Stimulated activated effector memory CD8-positive, alpha-beta T cell treated with anti-CD3 and anti-CD28 coated beads, Interleukin-12 subunit alpha, Interleukin-12 subunit beta, amount 100 ng/mL, for 72 hours (primary cell): ENCODE data around the gene TMC6.

ENCODE experiments used
- ATAC-seq: fragments of 150-1000 bp; cut with Tn5 transposase; 2 replicates; pipeline ENCODE4 v1.10.0; 2021
- DNase-seq, 2 donors: peaks; one replicate each; pipeline ENCODE4 v3.0.0; 2021 to 2022; ENCODE audit warnings: low spot score in 2 of 2
- H3K27ac Mint-ChIP-seq: one replicate; pipeline ENCODE4 v1.8.0; 2022; ENCODE audit warnings: mild to moderate bottlenecking, mixed read lengths
- H3K36me3 Mint-ChIP-seq: one replicate; pipeline ENCODE4 v1.8.0; 2022; ENCODE audit warnings: mild to moderate bottlenecking, mixed read lengths
- H3K4me1 Mint-ChIP-seq: one replicate; pipeline ENCODE4 v1.8.0; 2022; ENCODE audit warnings: mixed read lengths
- H3K4me3 Mint-ChIP-seq: one replicate; pipeline ENCODE4 v1.8.0; 2022; ENCODE audit warnings: mild to moderate bottlenecking, mixed read lengths
- H3K9me3 Mint-ChIP-seq: one replicate; pipeline ENCODE4 v1.8.0; 2022; ENCODE audit warnings: mixed read lengths

TMC6 gene

DNA sequence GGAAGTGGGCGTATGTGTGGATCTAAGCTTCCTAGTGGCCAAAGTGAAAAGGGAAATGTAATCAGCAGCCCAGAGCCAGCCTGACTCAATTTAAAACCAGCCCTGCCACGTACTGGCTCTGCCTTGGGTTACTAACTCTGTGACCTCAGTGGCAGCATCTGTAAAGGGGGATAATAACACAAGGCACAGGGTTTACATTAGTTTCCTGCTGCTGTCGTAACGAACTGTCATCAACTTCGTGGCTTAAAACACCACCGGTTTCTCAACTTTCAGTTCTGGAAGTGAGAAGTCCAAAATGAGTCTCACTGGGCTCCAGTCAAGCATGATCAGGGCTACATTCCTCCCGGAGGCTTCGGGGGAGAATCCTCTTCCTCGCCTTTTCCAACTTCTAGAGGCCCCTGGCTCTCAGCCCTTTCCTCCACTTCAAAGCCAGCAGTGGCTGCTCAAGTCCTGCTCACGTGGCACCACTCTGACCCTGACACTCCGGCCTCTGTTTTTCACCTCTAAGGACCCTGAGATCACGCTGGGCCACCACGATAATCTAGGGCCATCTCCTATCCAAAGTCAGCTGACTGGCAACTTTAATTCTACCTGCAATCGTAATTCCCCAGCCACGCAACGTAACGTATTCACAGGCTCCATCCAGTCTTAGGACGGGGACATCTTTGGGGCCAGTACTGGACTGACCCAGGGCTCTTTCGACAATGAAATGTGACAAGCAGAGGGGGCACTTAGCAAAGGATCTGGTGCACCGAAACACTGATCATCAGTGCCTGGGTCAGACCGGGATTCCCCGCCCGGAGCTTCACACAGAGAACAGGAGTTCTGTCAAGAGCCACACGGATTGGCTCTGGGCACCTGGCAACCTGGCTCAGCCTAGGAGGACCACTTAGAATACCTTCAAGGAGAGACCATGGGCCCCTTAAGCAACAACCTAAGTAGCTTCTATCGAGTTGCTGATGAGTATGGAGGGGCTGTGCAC is 14.5 kb downstream of the TMC6 start:
- H3K36me3 Mint-ChIP-seq: peaks cover 96% of the 10 kb centered on the region
- H3K9me3 Mint-ChIP-seq: no peaks in the 10 kb centered on the region
- ATAC-seq (peak; percentile 94), DNase-seq (peak in 1 of 2 donors; percentile 78)
- H3K4me3 Mint-ChIP-seq: peak overlapping the region; percentile 51
- H3K27ac Mint-ChIP-seq: peak overlapping the region; percentile 94
- H3K4me1 Mint-ChIP-seq: peaks cover 46% of the 10 kb centered on the region

DNA sequence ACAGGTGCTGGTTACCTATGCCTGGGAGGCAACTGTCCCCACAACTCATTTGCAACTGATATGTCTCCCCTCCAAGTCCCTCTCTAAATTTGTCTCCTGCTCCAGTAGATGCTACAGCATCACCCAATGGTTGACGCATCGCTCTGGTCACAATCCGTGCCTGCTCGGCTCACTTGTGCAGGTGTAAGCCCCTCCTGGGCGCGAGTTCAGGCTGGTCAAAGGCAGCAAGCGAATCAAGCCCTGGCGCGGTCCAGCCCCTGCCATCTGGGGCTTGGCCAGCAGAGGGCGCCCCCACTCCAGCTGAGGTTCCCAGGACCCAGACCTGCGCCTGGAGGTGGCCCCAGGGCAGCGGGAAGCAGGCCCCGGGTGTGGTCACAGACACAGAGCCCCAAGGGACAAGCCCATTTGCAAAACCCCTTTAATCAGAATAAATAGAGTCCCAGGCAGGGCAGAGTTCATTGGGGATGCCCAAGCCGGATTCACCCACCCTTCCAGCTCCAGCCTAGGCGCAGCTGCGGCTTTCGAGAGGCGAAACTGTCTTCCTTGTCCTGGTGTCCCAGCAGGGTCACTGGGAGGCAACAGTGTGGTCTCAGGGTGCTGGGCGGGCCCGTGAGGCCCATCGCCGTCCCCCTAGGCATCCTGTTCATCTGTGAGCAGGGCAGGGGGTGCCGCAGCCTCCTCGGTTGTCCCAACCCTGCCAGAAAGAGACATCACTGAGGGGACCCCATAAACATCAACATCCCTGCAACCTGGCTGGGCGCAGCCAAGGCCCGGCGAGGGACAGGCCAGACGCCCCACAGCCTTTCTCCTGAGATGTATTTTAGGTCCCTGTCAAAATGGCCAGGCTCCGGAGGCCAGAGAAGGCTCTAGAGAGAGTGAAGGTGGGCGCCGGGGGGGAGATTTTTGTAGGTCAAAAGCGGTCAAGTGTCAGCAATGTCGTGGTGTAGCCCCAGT is 15.8 kb downstream of the TMC6 start:
- H3K36me3 Mint-ChIP-seq: peaks cover 96% of the 10 kb centered on the region
- peak overlapping the region; percentile 94 for H3K27ac Mint-ChIP-seq
- H3K4me1 Mint-ChIP-seq: peaks cover 50% of the 10 kb centered on the region
- no peaks in the 10 kb centered on the region for H3K9me3 Mint-ChIP-seq
- ATAC-seq (peak; percentile 63), DNase-seq (peak; percentile 90 to 93)
- H3K4me3 Mint-ChIP-seq: peak overlapping the region; percentile 51

DNA sequence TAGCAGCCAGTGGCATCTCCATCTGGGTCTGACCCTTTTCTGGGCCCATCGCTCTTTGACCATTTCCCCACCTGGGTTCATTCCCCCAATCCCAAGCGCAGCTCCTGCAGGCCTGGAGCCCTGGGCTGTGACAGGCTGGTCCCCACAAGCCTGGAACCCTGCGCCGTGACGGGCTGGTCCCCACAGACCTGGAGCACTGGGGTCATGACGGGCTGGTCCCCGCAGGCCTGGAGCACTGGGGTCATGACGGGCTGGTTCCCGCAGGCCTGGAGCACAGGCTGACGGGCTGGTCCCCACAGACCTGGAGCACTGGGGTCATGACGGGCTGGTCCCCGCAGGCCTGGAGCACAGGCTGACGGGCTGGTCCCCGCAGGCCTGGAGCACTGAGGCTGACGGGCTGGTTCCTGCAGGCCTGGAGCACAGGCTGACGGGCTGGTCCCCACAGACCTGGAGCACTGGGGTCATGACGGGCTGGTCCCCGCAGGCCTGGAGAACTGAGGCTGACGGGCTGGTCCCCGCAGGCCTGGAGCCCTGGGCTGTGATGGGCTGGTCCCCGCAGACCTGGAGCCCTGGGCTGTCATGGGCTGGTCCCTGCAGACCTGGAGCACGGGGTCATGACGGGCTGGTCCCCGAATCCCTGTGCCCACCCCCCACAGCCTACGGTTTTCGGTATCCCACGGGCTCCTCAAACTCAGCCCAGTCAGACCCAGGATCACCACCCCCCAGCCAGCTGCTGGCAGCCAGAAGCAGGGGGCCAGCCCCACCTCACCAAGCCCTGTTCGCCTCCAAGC is 16.6 kb downstream of the TMC6 start:
- peak overlapping the region; percentile 4 for H3K4me3 Mint-ChIP-seq
- H3K27ac Mint-ChIP-seq: peak overlapping the region; percentile 94
- no peaks in the 10 kb centered on the region for H3K9me3 Mint-ChIP-seq
- DNase-seq (no peak), ATAC-seq (no peak)
- peaks cover 56% of the 10 kb centered on the region for H3K4me1 Mint-ChIP-seq
- H3K36me3 Mint-ChIP-seq: peaks cover 96% of the 10 kb centered on the region

DNA sequence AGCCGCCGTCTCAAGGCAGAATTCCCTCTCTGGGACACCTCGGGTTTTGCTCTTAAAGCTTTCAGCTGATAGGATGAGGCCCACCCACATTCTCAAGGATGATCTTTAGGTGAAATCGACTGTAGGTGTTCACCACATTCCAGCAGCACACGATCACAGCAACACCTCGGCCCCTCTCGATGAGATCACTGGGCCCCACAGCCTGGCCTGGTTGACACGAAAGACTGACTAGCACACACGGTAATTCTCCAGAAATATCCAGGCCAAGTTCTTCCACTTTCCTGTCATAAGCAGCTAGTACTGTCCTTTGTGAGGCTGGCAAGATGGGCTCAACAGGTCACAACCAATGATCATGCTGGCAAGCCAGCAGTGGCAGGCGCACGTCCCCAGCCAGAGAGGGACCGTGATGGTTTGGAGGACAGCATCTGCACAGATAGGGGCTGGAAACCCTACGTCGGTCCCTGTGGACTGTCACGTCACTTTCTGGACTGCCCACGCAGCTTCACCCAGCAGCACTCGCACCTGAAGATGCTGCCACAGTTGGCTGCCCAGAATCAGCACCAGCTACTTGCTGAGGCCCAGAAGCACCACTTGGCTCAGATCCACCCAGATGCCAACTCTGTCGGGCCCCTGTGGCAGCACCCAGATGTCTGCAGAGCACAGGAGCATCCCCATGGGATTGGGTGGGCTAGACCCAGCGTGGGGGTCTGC is 17.4 kb downstream of the TMC6 start:
- Mint-ChIP-seq H3K4me1 (peaks cover 57% of the 10 kb centered on the region), H3K4me3 (no peak overlapping the region), H3K27ac (peak overlapping the region; percentile 64), H3K9me3 (no peaks in the 10 kb centered on the region), H3K36me3 (peaks cover 96% of the 10 kb centered on the region)
- ATAC-seq: no peak
- DNase-seq: no peak

DNA sequence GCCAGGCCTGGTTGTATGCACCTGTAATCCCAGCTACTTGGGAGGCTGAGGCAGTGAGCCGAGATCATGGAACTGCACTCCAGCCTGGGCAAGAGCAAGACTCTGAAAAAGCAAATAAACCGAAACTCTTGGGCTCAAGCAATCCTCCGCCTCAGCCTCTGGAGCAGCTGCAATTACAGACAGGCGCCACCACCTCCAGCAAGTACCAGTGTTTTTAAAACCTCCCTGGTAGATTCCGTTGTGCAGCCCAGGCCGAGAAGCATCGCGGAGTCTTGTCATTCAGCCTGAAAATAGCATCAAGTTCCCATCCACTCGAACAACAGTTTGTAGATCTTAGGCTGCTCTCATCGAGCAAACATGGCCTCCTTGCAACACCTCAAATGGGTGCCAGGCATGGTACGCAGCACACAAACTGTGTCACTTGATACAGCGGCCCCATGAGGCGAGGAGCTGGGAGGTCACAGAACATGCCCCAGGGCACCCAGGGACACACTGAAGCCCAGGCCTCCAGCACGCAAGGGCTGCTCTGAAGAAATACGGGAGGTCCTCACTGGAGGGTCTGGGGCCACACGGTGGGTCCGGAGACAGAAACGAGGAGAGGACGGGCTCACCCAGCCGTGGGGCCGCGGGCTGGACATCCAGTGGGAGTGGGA is 18.1 kb downstream of the TMC6 start:
- Mint-ChIP-seq H3K9me3 (no peaks in the 10 kb centered on the region), H3K4me1 (peaks cover 57% of the 10 kb centered on the region), H3K27ac (peak overlapping the region; percentile 64), H3K36me3 (peaks cover 99% of the 10 kb centered on the region), H3K4me3 (no peak overlapping the region)
- ATAC-seq: no peak
- no peak for DNase-seq

DNA sequence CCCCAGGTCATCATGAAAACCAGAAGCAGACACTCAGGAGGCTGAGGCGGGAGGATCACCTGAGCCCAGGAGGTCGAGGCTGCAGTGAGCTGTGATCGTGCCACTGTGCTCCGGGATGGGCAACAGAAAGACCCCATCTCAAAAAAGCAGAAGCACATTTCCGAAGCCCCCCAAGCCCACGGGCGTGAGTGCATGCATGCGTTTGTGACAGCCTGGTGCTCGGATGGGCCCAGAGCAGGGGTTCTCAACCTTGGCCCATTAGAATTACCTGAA is 19.1 kb downstream of the TMC6 start:
- Mint-ChIP-seq H3K36me3 (peaks cover 98% of the 10 kb centered on the region), H3K9me3 (no peaks in the 10 kb centered on the region), H3K4me3 (no peak overlapping the region), H3K27ac (peak overlapping the region; percentile 64), H3K4me1 (peaks cover 49% of the 10 kb centered on the region)
- ATAC-seq: no peak
- DNase-seq: no peak

DNA sequence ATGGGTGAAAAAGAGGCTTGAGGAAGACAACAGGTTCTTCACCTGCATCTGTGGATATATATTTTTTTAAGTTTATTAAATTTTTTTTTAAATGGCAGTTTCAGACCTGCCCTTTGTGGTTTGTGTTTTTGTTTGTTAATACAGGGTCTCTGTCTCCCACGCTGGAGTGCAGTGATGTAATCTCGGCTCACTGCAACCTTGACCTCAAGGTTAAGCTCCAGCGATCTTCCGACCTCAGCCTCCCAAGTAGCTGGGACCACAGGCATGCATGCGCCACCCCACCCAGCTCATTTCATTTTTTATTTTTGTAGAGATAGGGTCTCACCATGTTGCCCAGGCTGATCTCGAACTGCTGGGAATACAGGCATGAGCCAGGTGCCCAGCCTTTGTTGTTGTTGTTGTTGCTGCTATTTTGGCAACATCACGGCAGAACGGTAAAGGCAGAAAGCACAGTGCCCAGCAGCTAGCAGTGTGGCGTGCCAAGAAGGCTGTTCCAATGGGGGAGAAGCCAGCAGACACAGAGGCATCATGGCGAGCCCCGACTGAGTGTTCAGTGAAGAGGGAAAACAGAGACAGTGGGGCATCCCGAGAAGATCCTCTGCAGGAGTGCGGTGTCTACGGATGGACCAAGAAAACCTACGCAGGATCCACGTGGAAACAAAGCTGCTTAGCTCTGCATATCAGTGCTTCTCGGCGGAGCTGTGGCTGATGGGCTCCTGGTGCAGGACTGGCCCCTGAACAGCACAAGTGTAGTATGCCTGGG is 19.6 kb downstream of the TMC6 start:
- H3K4me1 Mint-ChIP-seq: peaks cover 44% of the 10 kb centered on the region
- no peak overlapping the region for H3K4me3 Mint-ChIP-seq
- DNase-seq (no peak), ATAC-seq (no peak)
- peaks cover 95% of the 10 kb centered on the region for H3K36me3 Mint-ChIP-seq
- H3K9me3 Mint-ChIP-seq: no peaks in the 10 kb centered on the region
- H3K27ac Mint-ChIP-seq: peak overlapping the region; percentile 64

DNA sequence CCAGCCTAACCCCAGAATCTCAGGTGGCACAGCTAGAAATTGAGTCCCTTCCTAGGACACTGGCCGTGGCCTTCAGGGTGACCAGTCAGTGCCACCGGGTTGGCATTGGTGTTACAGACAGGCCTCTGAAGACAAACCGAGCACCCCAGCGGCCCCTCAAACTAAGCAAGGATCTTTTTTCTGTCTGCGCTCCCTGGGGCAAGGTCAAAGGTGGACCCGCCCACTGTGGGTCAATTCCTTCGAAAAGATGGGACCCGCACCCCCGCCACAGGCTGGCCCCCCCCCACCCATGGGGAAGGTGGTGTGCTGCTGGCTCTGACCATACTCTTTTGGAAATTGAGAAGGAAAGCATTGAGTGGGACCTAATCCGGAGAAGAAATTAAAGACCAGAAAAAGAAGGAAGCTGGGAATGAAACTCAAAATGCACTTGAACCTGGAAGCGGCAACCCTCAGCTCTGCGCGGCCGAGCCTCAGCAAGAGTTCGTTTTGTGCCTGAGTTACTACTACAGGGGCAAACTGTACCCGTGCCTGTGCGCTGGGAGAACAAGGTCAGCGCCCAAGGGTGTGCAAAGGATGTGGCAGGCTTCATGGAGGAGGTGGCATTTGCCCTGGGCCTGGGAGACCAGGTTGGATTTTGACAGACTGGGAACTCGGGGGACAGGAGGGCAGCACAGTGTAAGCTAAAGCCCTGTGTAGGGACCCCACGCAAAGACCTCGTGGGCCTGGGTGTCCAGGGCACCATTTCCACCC is 20.4 kb downstream of the TMC6 start:
- H3K9me3 Mint-ChIP-seq: no peaks in the 10 kb centered on the region
- peaks cover 36% of the 10 kb centered on the region for H3K4me1 Mint-ChIP-seq
- H3K36me3 Mint-ChIP-seq: peaks cover 93% of the 10 kb centered on the region
- ATAC-seq (no peak), DNase-seq (no peak)
- peak overlapping the region; percentile 64 for H3K27ac Mint-ChIP-seq
- no peak overlapping the region for H3K4me3 Mint-ChIP-seq

DNA sequence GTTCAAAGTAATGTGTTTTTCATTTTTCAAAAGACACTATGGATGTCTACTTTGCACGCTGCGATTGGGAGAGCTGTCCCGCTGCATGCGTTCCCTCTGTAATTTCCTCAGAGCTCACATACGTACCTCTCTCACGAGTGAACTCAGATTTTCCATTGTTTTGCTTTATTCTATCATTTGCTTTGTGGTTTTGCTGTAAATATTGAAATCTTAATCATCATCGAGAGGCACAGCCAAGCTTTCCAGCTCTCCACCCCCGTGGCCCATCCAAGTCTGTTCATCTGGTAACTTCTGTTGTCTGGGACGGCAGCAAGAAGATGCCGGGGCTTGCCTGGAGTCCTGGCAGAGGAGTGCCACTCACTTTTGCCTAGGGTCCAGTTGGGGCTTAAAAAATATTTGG is 21.1 kb downstream of the TMC6 start:
- Mint-ChIP-seq H3K9me3 (no peaks in the 10 kb centered on the region), H3K4me3 (no peak overlapping the region), H3K36me3 (peaks cover 86% of the 10 kb centered on the region), H3K4me1 (peaks cover 29% of the 10 kb centered on the region), H3K27ac (peak overlapping the region; percentile 64)
- no peak for DNase-seq
- no peak for ATAC-seq

DNA sequence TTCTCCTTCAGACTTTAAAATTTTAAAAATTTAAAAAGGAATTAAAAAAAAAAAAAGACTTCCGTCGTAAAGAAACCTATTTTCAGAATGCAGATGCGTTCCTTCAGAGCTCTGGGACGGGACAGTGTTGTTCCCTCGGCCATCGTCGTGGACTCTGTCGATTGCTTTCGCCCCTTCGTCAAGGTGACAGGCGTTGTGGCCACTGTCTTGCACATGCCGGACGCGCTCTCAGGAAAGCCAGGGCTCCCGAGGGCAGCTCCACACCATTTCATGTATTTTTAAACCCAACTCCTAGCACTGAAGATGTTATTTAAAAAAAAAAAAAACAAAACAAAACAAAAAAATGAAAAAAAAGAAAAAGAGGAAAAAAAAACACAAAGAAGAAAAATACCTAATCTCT is 22.3 kb downstream of the TMC6 start:
- Mint-ChIP-seq H3K4me1 (peaks cover 24% of the 10 kb centered on the region), H3K36me3 (peaks cover 81% of the 10 kb centered on the region), H3K4me3 (no peak overlapping the region), H3K9me3 (no peaks in the 10 kb centered on the region), H3K27ac (peak overlapping the region; percentile 69)
- no peak for ATAC-seq
- DNase-seq: no peak

DNA sequence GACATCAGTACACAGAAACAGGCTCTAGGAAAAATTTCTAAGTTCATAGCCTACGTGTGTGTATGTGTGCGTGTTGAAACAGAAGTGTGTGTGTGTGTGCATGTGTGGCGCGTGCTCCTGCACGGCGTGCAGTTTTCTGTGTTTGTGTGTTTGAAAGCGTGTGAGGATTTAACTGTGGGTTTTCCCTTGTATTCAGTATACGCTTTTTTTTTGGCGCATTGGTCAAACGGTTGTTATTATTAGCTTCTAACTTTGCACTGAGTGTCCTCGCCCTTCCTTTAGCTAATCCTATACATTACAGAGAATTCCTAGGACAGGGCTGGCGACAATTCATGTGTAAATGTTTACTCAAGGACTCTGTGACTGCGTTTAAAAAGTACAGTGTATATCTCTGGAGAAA is 23.0 kb downstream of the TMC6 start:
- H3K4me1 Mint-ChIP-seq: peaks cover 18% of the 10 kb centered on the region
- DNase-seq (no peak), ATAC-seq (no peak)
- peaks cover 81% of the 10 kb centered on the region for H3K36me3 Mint-ChIP-seq
- H3K9me3 Mint-ChIP-seq: no peaks in the 10 kb centered on the region
- H3K4me3 Mint-ChIP-seq: no peak overlapping the region
- H3K27ac Mint-ChIP-seq: no peak overlapping the region

DNA sequence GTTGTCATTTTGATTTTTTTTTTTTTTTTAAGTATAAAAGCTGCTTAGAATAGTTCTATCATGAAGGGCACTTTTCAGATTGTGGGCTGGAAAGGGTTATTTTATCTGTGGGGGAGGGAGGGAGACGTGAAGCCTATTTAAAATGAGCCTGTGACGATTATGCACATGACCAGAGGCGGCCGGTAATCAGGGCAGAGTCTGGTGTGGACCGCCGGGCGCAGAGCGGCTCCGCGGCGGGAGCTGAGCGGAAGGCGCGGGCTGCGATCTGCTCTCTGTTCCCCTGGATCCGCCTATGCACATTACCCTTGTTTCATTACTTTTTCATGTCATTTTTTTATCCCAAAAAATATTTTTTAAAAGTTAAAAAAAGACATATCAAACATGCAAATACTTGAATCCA is 23.5 kb downstream of the TMC6 start:
- Mint-ChIP-seq H3K27ac (no peak overlapping the region), H3K36me3 (peaks cover 81% of the 10 kb centered on the region), H3K9me3 (no peaks in the 10 kb centered on the region), H3K4me3 (no peak overlapping the region), H3K4me1 (peaks cover 16% of the 10 kb centered on the region)
- ATAC-seq (no peak), DNase-seq (no peak)

DNA sequence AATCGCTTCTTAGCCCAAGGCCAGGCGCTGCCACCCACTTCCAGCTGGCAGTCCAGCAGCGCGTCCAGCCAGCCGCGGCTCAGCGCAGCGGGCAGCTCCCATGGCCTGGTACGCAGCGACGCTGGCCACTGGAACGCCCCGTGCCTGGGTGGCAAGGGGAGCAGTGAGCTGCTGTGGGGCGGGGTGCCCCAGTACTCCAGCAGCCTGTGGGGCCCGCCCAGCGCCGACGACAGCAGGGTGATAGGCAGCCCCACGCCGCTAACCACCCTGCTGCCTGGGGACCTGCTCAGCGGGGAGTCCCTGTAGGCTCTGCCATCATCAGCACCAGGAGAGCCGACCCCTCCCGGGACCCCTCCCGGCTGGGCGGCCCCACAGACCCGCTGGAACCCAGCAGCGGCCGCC is 24.0 kb downstream of the TMC6 start:
- Mint-ChIP-seq H3K4me3 (no peak overlapping the region), H3K4me1 (peaks cover 16% of the 10 kb centered on the region), H3K27ac (no peak overlapping the region), H3K36me3 (peaks cover 81% of the 10 kb centered on the region), H3K9me3 (no peaks in the 10 kb centered on the region)
- DNase-seq (no peak), ATAC-seq (no peak)
